ENCODE measurements around the gene MAP3K5.
"Not testable (repeated sequence)": the region's sequence is repeated elsewhere in the genome, so short reads cannot be mapped to it uniquely, and the experiment has no call there.

Gene MAP3K5

DNA sequence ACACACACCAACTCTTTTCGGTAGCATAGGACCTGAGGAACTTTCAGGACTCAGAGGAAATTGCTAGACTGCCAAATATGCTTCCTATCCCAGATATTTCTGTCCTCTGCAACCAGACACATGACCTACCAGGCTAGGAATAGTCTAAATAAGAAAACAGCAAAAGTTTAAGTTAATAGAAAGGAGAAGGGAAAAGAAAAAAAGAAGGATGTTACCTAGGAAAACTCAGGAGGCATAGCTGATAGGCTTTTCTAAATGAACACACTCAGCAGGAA is 74.6 kb downstream of the MAP3K5 start:
- DNase-seq: no peak

DNA sequence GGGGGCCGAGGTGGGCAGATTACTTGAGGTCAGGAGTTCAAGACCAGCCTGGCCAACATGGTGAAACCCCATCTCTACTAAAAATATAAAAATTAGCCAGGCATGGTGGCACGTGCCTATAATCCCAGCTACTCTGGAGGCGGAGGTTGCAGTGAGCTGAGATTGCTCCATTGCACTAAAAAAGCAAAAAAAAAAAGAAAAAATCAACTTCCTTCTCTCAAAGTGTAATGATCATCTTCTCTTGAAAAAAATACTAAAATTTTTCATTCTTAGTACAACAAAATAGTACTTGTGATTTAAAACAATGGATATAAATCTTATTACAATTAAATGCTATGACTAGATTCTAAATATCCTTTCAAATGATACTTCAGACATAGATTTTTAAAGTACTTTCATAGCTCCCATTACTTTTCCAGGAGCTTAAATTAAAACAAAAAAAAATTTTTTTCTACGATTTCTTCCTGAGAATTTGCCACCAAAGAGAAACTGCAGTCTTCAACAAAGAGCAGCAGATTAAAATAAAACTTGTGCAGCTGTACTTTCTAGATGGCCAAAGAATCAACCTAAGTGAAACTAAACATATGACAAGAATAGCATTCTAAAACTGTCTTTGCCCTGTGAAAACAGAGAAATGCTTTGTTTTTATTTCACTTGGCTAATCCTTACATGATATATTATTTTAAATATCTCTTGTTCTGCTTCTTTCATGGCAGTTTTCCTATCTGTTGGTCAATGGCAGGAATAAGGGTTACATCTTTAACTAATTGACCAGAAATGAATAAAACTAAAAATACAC is 75.2 kb downstream of the MAP3K5 start:
- DNase-seq: no peak

DNA sequence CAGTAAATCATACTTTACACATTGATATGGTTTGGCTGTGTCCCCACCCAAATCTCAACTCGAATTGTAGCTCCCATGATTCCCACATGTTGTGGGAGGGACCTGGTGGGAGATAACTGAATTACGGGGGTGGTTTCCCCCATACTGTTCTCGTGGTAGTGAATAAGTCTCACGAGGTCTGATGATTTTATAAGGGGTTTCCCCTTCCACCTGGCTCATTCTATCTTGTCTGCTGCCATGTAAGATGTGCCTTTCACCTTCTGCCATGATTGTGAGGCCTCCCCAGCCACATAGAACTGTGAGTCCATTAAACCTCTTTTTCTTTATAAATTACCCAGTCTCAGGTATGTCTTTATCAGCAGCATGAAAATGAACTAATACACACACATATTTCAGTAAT is 79.6 kb downstream of the MAP3K5 start:
- DNase-seq: not testable (repeated sequence)

DNA sequence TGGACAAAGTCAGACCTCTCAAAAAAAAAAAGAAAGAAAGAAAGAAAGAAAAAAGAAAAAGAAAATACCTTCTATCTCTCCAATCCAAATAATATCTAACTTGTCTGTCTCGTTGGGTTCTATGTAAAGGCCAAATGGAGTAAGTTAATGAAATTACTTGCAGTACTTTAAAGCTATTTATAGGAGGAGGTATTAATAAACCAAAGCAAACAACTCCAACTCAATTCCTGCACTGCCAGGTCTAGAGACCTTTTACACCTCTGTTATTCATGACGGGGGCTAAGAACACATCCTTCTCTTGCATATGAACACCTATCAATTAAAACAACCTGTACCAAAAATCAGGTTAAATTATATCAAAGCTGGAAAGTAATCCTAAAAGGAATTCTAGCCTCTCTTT is 80.6 kb downstream of the MAP3K5 start:
- DNase-seq: no peak

DNA sequence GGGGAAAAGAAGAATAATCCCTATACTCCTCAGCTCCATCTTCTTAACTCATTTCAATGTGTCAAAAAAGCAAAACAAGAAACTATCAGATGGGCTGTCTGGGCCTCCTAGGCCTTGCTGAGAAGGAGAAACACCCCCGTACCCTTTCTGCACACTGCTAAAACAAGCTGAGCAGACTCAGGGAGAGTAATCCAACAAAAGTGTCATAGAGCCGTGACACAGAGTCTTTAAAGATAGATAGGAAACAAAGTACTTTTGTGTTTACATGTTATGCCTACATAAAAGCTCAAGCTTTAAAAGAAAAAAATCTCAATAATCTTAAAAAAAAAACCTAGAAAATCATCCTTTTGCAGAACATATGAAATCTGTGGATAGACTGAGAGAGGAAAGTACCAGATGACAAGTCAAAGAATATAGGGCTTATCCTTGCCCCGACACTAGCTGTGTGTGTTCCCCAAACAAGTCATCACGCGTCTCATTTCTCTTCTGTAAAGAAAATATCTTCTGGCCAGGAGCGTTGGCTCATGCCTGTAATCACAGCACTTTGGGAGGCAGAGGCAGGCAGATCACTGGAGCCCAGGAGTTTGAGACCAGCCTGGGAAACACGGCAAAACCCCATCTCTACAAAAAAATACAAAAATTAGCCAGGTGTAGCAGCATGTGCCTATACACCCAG is 81.3 kb downstream of the MAP3K5 start:
- no peak for DNase-seq

DNA sequence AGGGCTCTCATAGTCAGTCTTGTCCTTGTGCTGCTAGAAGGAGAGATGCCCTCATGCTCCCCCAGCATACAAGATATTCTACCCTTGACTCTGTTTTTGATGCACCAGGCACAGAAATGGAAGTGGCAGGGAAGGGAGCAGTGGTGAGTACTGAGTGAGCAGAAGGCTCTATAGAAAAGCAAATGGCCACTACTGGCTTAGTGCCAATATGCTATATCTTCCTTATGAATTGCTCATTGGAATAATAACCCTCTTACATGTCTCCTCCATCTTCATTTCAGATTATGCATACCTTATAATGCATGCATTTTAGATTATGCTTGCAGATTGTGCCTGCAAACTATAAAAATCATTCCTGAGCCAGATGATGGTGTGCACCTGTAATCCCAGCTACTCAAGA is 82.8 kb downstream of the MAP3K5 start:
- no peak for DNase-seq

DNA sequence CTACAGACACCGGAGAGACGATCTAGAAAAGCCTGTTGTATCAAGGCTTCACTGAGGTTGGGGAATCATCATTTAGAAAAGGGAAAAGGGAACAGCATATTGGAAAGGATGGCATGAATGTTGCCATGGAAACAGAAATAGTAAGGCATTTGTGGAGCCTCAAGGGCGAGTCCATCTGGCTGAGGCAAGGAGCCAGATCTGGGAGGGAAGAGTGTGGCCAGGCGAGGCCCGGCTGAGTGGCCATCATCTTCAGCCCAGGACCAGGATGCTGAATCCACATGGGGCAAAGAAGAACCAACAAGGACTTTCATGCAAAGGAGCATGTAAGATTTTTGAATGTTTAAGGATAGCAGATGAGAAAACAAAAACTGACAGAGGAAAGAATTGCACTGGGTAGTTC is 85.8 kb downstream of the MAP3K5 start:
- no peak for DNase-seq

DNA sequence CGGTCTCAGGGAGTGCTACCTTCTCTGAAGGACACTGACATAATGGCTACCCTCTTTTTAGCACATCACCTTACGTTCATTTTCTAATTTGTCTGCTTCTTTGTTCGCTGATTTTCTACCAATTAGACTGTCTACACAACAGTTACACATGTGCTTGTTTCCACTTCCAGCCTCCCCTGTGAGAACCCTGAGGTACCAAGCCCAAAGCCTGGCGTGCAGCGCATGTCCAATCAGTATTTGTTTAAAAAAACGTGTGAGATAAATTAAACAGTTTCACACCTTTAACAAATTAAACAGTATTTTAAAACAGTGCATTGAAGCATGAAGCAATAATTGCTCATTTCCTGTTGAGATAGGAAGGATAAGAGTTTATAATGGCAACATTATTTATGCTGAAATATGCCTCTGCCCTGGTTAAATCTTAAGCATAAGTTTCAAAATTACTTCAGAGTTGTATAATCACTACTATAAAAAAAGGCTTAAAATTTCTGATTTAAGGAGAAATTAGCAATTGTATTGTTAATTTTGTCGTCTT is 88.9 kb downstream of the MAP3K5 start:
- no peak for DNase-seq

DNA sequence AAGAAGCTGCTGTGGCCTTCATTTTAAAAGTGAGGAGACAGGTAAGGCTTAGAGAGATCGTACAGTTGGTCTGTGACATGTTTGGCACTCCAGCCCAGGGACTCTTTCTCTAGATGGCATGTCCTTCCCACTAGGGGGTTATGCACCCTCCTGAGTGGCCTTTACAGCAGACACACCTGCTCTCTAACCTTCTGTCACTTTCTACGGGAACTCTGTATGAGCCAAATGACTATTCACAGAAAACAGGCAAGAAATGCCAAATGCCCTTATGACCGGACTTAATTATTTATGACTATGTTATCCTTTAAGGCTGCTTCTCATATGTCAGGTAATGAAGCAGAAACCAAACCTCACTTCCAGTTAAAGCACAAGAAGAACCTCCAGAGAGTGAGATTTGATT is 91.2 kb downstream of the MAP3K5 start:
- no peak for DNase-seq

DNA sequence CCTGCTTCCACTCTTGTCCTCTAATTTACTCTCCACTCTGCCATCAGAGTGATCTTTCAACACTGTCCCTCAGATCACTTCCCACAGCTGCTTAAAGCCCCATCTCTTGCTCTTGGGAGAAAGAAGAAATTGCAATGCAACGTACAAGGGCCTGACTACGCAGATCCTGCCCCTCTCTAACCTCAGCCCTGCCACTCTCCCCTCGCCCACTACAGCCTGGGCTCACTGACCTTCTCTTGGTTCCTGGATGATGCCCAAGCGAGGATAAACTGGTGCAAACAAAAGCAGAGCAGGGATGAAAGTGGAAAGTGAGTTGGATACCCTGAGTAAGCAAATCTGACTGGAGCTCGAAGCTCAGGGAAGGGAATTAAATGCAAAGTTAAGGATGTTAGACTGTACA is 92.9 kb downstream of the MAP3K5 start:
- no peak for DNase-seq

DNA sequence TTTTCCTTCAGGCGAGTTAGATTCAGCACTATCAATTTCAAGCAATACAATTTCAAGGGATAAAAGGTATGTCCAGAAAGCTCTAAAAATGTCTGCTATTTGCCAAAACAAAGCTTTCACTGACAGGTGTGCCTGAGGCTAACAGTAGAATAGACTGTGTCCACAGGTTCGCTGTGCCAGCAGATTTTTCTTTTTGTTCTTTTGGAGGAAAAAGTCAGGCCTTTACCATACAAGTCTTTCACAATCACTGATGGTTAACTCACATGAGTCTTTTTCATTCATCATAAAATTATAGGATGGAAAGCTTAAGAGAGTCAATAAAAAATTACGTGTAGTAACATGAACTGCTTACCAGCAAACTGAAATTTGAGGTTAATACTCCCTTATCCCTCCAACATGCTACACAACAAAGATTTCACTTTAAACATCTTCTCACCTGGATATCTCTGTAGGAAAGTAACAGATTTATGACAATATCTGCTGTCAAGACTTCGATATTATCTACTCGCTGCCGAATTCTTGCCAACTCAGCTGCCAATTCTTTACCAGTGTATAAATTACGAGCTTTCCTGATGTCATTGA is 95.4 kb downstream of the MAP3K5 start:
- DNase-seq: no peak

DNA sequence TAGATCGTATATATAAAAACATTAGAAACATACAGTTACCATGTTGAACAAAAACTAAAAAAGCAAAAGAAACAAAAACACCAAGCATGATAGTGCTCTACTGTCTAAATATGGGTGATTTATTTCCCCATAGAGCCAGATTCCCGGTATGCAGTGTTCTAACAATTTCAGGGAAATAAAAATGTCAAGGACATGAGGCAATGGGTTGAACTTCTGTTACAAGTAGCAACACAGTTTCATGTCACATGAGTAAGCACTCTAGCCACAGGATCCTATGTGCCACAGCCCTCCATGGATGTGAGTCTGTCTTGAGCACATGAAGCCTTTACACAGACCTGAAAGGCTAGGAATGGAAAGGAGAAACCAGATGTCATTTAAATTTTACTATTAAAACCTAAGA is 96.0 kb downstream of the MAP3K5 start:
- DNase-seq: no peak

DNA sequence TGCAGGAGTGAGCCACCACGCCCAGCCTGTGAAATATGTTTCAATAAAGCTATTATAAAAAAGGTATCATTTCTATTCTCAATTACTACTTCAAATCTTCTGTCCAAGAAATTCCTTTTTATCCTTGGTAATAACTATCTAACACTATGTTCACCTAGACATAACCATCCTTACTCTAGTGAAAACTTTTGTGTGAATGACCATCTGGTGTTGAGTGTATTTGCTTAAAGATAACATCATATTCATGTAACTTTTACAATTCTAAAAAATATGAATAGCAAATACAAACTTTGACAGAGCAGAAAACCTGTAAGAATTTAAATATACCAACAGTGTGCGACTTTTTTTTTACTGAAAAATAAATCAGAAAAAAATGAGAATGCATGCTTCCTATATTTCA is 96.9 kb downstream of the MAP3K5 start:
- DNase-seq: no peak

DNA sequence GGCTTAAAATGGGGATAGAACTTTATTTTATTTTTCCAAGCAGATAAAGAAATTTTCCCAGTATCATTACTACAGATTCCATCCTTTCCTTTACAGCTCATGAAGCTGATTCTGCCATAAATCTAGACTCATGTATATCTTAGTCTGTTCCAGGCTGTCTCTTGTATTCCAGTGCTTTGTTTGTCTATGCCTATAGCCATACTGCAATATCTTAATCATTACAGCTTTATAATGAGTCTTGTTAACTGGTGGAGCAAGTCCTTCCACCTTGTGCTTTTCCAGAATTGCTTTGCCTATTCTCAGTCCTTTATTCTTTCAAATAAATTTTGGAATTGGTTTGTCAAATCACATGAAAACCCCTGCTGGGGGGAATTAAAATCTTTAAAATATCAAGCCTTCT is 99.2 kb downstream of the MAP3K5 start:
- no peak for DNase-seq

DNA sequence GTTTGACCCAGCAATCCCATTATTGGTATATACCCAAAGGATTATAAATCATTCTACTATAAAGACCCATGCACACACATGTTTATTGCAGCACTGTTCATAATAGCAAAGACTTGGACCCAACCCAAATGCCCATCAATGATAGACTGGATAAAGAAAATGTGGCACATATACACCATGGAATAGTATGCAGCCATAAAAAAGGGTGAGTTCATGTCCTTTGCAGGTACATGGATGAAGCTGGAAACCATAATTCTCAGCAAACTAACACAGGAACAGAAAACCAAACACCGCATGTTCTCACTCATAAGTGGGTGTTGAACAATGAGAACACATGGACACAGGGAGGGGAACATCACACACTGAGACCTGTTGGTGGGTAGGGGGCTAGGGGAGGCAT is 104.4 kb downstream of the MAP3K5 start:
- DNase-seq: not testable (repeated sequence)

DNA sequence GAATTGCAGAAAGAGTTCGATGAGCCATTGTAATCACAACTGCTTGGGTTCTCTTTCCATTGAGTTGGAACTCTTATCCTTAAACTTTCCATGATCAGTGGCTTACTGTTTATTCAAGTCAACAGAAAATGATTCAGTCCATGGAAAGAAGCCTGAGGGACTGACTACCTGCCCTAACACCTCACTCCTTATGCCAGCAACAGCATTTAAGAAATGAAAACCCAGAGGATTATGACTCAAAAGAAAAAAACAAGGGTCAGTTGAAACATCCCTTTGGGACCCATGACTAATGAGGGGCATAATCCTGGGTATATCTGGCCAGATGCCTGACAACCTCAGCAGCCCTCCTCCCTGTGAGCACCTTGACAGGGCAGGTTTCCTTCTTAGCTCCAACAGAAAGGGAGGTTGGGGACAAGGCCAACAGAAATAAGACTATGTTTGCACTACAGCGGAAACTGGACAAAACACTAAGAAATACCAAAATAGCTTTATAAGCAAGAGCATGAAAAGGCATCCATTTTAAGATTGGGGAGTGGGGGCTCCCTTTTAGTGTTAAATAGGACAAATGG is 106.7 kb downstream of the MAP3K5 start:
- DNase-seq: no peak

DNA sequence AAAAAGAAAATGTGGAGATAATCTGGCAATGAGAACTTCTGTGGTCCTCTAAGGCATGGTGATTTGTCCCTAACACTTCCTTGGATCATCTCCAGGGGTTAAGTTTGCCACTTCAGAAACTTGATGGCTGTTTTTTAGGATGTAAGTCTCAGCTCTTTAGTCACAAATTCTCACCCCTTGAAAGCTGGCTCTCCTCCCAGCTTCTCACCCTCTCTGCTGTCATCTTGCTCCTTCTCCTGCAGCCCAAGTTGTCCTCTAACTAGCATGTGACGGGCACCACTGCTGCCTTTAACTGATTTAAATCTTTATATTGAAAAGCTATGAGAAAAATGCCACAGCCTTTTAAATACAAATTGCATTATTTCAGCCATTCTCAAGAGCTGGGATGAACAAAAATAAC is 107.8 kb downstream of the MAP3K5 start:
- no peak for DNase-seq

DNA sequence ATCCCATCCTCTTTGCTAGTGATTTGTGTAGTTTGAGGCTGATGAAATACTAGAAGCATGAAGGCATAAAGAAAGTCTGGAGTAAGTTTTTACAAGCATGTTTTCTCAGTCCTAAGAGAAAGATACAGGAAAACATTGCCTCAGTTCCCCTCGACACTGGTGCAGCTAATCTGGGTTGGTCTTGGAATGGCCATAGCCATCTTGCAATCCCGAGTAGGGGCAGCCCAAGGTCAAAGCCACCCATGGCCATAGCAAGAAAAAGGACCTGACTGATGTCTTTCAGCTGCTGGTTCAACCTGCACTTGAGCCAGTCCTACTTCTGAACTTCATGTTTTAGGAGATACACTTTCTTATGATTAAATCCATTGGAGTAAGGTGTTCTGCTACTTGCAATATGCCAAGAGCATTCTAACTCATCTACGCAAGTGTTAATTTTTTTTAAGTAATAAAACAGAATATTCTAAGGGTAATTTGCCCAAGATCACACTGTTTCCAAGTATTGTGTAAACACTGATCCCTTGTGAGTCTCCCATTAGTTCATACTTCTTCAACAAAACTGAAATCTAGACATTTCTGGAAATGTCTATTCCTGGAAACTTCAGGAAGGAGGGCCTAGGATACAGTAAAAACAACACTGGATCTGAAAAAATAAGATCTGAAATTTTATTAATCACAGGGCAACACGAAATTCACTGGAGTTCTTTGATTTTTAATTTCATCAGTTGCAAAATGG is 108.9 kb downstream of the MAP3K5 start:
- DNase-seq: no peak

DNA sequence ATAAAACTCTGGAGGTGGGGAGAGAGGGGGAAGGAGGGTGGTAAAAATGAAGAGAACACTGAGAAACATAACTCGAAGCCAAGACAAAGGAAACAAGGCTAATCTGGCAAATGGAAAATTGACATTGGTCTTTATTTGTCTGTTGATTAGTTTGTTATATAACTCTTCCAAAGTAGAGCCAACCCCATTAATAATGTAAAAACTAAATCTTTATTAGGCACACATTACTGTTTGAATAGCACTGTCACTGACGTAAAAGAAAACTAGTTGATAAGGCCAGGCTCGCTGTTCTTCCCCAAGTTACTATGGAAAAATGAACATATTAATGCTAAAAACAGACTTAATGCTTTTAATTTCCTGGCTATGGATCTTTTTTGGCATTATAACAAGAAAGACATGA is 110.0 kb downstream of the MAP3K5 start:
- no peak for DNase-seq

DNA sequence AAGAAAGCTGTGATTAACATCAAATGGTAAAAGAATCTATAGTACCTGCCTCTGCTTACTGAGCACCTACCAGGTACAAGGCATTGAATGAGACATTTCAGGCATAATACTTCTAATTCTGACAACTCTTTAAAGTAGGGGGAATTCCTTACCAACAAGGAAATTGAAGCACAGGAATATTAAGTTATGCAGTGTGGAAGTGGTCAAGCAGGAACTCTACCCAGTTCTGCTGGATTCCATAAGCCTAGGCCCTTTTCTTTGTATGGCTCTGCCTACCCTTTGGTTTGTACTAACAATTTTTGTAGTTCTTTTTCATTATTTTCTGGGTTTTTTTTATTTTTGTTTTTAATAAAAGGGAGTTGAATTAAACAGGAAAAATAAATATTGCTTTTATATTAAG is 114.5 kb downstream of the MAP3K5 start:
- DNase-seq: no peak

DNA sequence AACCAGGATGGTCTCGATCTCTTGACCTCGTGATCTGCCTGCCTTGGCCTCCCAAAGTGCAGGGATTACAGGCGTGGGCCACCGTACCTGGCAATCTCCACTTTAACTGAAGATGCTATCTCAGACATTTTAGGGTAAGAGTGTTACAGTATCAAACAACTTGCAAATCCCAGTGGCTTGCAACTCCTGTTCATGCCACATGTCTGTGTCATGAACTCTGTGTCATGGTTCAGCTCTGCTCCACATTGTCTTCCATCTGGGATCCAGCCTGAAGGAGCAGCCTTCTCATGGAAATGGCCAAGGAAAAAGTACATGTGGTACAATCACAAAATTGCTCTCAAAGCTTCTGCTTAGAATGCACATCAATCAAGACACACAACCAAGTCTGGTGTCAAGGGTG is 114.9 kb downstream of the MAP3K5 start:
- DNase-seq: no peak

DNA sequence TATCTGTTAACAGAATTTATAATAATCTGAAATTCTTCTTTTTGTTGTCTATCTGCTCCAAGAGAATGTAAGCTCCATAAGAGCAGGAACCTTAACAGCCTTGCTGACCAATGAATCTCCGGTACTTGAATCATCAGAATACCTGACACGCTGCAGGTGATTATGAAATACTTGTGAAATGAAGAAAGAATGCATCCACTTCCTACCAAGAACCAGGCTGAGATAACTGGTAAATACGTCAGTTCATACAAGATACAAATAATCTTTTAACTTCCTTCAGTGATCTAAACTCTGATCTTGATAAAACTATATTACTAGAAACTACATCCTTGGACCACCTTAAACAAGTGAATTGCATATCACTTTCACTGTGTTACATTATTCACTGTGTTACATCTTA is 116.2 kb downstream of the MAP3K5 start:
- no peak for DNase-seq

DNA sequence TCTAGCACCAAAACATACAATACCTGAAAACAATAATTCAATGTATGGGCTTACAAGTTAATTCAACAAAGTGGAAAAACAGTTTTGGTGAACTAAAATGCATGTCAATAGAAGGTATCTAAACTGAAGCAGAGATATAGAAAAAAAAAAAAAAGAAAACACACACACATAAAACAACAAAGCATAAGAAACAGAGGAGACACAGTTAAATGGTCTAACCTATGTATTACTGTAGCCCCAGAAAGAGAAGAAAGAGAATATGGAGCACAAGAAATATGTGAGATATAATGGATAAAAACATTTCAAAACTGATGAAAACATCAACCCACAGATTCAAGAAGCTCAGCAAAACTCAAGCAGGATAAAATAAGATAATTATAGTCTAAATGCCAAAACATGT is 118.7 kb downstream of the MAP3K5 start:
- no peak for DNase-seq

Measured in right forelimb (tissue), 1 donor.